B cell (primary cell): ENCODE data around the gene CRACR2A. TPM values are rescaled to one million over a fixed set of nuclear protein-coding genes. Genes with fewer than 3 reads are reported as not detected.

Experiments used
- ATAC-seq: fragments of 200-7000 bp; cut with Tn5 transposase; one replicate; pipeline ENCODE4 v1.10.0; 2021; ENCODE audit warnings: low read depth, mild to moderate bottlenecking, moderate number of reproducible peaks, moderate library complexity
- CTCF ChIA-PET: fragments of 350-600 bp; sonication (Branson Sonifier 250); formaldehyde crosslinking; loops from one replicate; lab custom pipeline; 2021; ENCODE audit warnings: antibody characterized with exemption, inconsistent platforms; lab: Charles Lee
- POLR2A ChIA-PET: fragments of 350-600 bp; sonication (Branson Sonifier 250); formaldehyde crosslinking; loops from one replicate; lab custom pipeline; 2021; ENCODE audit warnings: antibody characterized with exemption; lab: Charles Lee
- DNase-seq: peaks from one replicate; pipeline ENCODE4 v3.0.0; 2013
- H2AFZ ChIP-seq: 2 replicates; pipeline ENCODE4 v1.6.1; 2012; ENCODE audit warnings: mild to moderate bottlenecking, low read depth, low read length; ENCODE audit not compliant: insufficient read depth, poor library complexity, severe bottlenecking
- H3K27ac ChIP-seq, 2 donors: 1 replicate in 1 of 2; 2 replicates in 1 of 2; pipeline ENCODE4 v1.5.1; 2012 to 2013; ENCODE audit warnings: low read length in 2 of 2, mild to moderate bottlenecking in 2 of 2, moderate library complexity in 1 of 2
- H3K27me3 ChIP-seq, 4 experiments: fragments of 200-600 bp in 1 of 4; sonication (generic) in 1 of 4; replicated peaks in 1 of 4; 1 replicate in 2 of 4; 2 replicates in 2 of 4; pipeline versions ENCODE4 v1.6.1 to v1.7.0; 2013 to 2016; ENCODE audit warnings: low read length in 3 of 4, mild to moderate bottlenecking in 2 of 4, mixed read lengths in 1 of 4, moderate library complexity in 1 of 4; ENCODE audit not compliant: insufficient read depth in 4 of 4, control insufficient read depth in 3 of 4; ENCODE audit errors: control extremely low read depth in 1 of 4
- H3K36me3 ChIP-seq, 2 experiments: replicated peaks in 1 of 2; 1 replicate in 1 of 2; 2 replicates in 1 of 2; pipeline versions ENCODE4 v1.6.1 to v1.7.1; 2013; ENCODE audit warnings: low read length in 1 of 2; ENCODE audit not compliant: insufficient read depth in 2 of 2, control insufficient read depth in 1 of 2; ENCODE audit errors: control extremely low read depth in 1 of 2, extremely low read depth in 1 of 2
- H3K4me1 ChIP-seq, 2 donors: fragments of 200-600 bp in 1 of 2; sonication (generic) in 1 of 2; 1 replicate in 1 of 2; 2 replicates in 1 of 2; pipeline versions ENCODE4 v1.5.1 to v1.6.1; 2013 to 2017; ENCODE audit warnings: low read length in 2 of 2; ENCODE audit not compliant: control insufficient read depth in 2 of 2, insufficient read depth in 2 of 2
- H3K4me2 ChIP-seq: replicated peaks from 2 replicates; pipeline ENCODE3; 2012; ENCODE audit warnings: mild to moderate bottlenecking, low read depth, low read length; ENCODE audit not compliant: poor library complexity, severe bottlenecking
- H3K4me3 ChIP-seq, 5 experiments: fragments of 200-600 bp in 1 of 5; sonication (generic) in 1 of 5; 1 replicate in 3 of 5; 2 replicates in 2 of 5; pipeline versions ENCODE4 v1.5.1 to v1.7.0; 2011 to 2016; ENCODE audit warnings: low read length in 4 of 5, mild to moderate bottlenecking in 4 of 5, low read depth in 2 of 5, control low read depth in 1 of 5, moderate library complexity in 1 of 5; ENCODE audit not compliant: insufficient read depth in 1 of 5; ENCODE audit errors: control extremely low read depth in 1 of 5, extremely low read depth in 1 of 5
- H3K79me2 ChIP-seq: fragments of 200-600 bp; sonication (generic); one replicate; pipeline ENCODE4 v1.6.0; 2016; ENCODE audit warnings: low read length; ENCODE audit not compliant: control insufficient read depth, insufficient read depth
- H3K9ac ChIP-seq: fragments of 200-600 bp; sonication (generic); 2 replicates; pipeline ENCODE4 v1.6.1; 2017; ENCODE audit warnings: mild to moderate bottlenecking, low read length, moderate library complexity
- H3K9me3 ChIP-seq, 3 donors: one replicate each; pipeline versions ENCODE4 v1.6.1 to v1.7.1; 2013; ENCODE audit warnings: low read length in 2 of 3; ENCODE audit not compliant: control insufficient read depth in 2 of 3, insufficient read depth in 1 of 3; ENCODE audit errors: control extremely low read depth in 1 of 3
- H4K20me1 ChIP-seq: 2 replicates; pipeline ENCODE4 v1.6.0; 2012; ENCODE audit warnings: mild to moderate bottlenecking, low read length; ENCODE audit not compliant: insufficient read depth, control insufficient read depth, poor library complexity, severe bottlenecking
- H3K27ac Mint-ChIP-seq: one replicate; pipeline ENCODE4 v1.8.0; 2021; ENCODE audit warnings: mixed read lengths
- H3K27me3 Mint-ChIP-seq: one replicate; pipeline ENCODE4 v1.8.0; 2021; ENCODE audit warnings: mixed read lengths
- H3K4me1 Mint-ChIP-seq: one replicate; pipeline ENCODE4 v1.8.0; 2021; ENCODE audit warnings: mixed read lengths
- H3K4me3 Mint-ChIP-seq: one replicate; pipeline ENCODE4 v1.8.0; 2021; ENCODE audit warnings: mixed read lengths
- H3K9me3 Mint-ChIP-seq: one replicate; pipeline ENCODE4 v1.8.0; 2022; ENCODE audit warnings: mixed read lengths; ENCODE audit not compliant: insufficient read depth
- CTCF ChIP-seq: fragments of 200-600 bp; IDR thresholded peaks from one replicate; pipeline ENCODE4 v1.8.0; 2022; ENCODE audit warnings: antibody characterized with exemption, mild to moderate bottlenecking
- EZH2 ChIP-seq: IDR thresholded peaks from 2 replicates; pipeline ENCODE4 v1.6.1; 2012; ENCODE audit warnings: borderline replicate concordance, low read depth, mild to moderate bottlenecking, moderate library complexity, low read length; ENCODE audit not compliant: insufficient read depth, poor library complexity, severe bottlenecking
- WGBS: methylation state at CpG from one replicate; pipeline ENCODE4 v1.1.5; 2013; ENCODE audit warnings: missing lambda C conversion rate; ENCODE audit not compliant: insufficient coverage; 5-methylcytosine and 5-hydroxymethylcytosine counted together
- intact Hi-C: fragments of 100-400 bp; cut with micrococcal nuclease; formaldehyde crosslinking; loops from one replicate; pipeline ENCODE4 v1.10.0; 2022
- polyA plus RNA-seq: library from polyadenylated mRNA; depleted of rRNA; stranded (reverse); fragments of >200 nt; gene quantifications from 2 replicates; pipeline ENCODE4 v1.2.3, GENCODE V29; 2012
- total RNA-seq, 2 donors: library from RNA; stranded (reverse); fragments of 120-200 nt in 1 of 2; gene quantifications; 1 replicate in 1 of 2; 2 replicates in 1 of 2; pipeline versions ENCODE4 v1.2.3 to v1.2.4, GENCODE V29; 2013 to 2022

The CRACR2A gene
- total and polyA plus RNA-seq, 2 donors (not counting 1 experiment from before 2014, with no cell fraction given), result 15.2 to 26.1 TPM

- Mint-ChIP-seq H3K27ac (no peak overlapping the region), H3K4me1 (peaks cover 23% of the 10 kb centered on the region), H3K9me3 (no peaks in the 10 kb centered on the region), H3K4me3 (no peak overlapping the region), H3K27me3 (no peaks in the 10 kb centered on the region)
- POLR2A ChIA-PET, result no interaction called here
- TF ChIP-seq CTCF (no peak), EZH2 (no peak)
- CTCF ChIA-PET, result no interaction called here
- Histone ChIP-seq H3K4me1 (peaks cover 11 to 14% of the 10 kb centered on the region in 2 donors), H3K4me2 (no peak overlapping the region), H2AFZ (no peak overlapping the region), H3K79me2 (peaks cover 78% of the 10 kb centered on the region), H3K4me3 (no peak overlapping the region), H3K9me3 (peaks cover 0 to 12% (median 2%) of the 10 kb centered on the region in 3 donors), H3K27ac (no peak overlapping the region), H3K9ac (no peak overlapping the region), H3K36me3 (peaks cover 3 to 16% of the 10 kb centered on the region in 2 experiments), H3K27me3 (no peaks in the 10 kb centered on the region), H4K20me1 (peaks cover 17% of the 10 kb centered on the region)
- WGBS, result 79% methylated on average over 6 of the region's 6 CpGs
- no peak for ATAC-seq
- intact Hi-C loops, result no loop called here
- DNase-seq, result no peak
These were observed 5.4 kb downstream of the CRACR2A start for GRCh38 chr12:3747543-3747942.

GRCh38 chr12:3746758-3747157 lies 6.2 kb downstream of the CRACR2A start:
- H3K27me3 Mint-ChIP-seq, result no peaks in the 10 kb centered on the region
- WGBS, result 100% methylated on average over 4 of the region's 4 CpGs
- H3K4me1 ChIP-seq, result peaks cover 6% of the 10 kb centered on the region in 2 donors
- H3K9ac ChIP-seq, result no peak overlapping the region
- ATAC-seq (no peak), DNase-seq (no peak)
- H3K36me3 ChIP-seq, result peaks cover 3 to 24% of the 10 kb centered on the region in 2 experiments
- intact Hi-C loops, result no loop called here
- peaks cover 71% of the 10 kb centered on the region for H3K79me2 ChIP-seq
- peaks cover 0 to 12% (median 2%) of the 10 kb centered on the region in 3 donors for H3K9me3 ChIP-seq
- no peak overlapping the region for H3K4me3 Mint-ChIP-seq
- no peaks in the 10 kb centered on the region for H3K9me3 Mint-ChIP-seq
- TF ChIP-seq CTCF (no peak), EZH2 (no peak)
- H3K4me3 ChIP-seq, result no peak overlapping the region
- no peaks in the 10 kb centered on the region for H3K27me3 ChIP-seq
- no peak overlapping the region for H2AFZ ChIP-seq
- H3K27ac Mint-ChIP-seq, result no peak overlapping the region
- peaks cover 20% of the 10 kb centered on the region for H4K20me1 ChIP-seq
- ChIA-PET POLR2A (no interaction called here), CTCF (no interaction called here)
- H3K4me1 Mint-ChIP-seq, result peaks cover 18% of the 10 kb centered on the region
- no peak overlapping the region for H3K4me2 ChIP-seq
- H3K27ac ChIP-seq, result no peak overlapping the region
